Mesodermal cell (in vitro differentiated cells): ENCODE data around the gene MEIG1.
"Not testable (repeated sequence)": the region's sequence is repeated elsewhere in the genome, so short reads cannot be mapped to it uniquely, and the experiment has no call there.

ENCODE experiments used
- H3K27ac ChIP-seq: 2 replicates; pipeline ENCODE4 v1.7.0; 2013; ENCODE audit warnings: mild to moderate bottlenecking, low read depth, low read length, moderate library complexity; ENCODE audit not compliant: severe bottlenecking
- H3K36me3 ChIP-seq: 2 replicates; pipeline ENCODE4 v1.7.1; 2013; ENCODE audit warnings: mild to moderate bottlenecking, low read length, moderate library complexity; ENCODE audit not compliant: control insufficient read depth, insufficient read depth
- H3K4me1 ChIP-seq: one replicate; pipeline ENCODE4 v1.7.1; 2013; ENCODE audit warnings: mild to moderate bottlenecking, low read length; ENCODE audit not compliant: insufficient read depth, control insufficient read depth, poor library complexity, severe bottlenecking
- H3K4me3 ChIP-seq: 2 replicates; pipeline ENCODE4 v1.7.0; 2013; ENCODE audit warnings: low read length, control low read depth, mild to moderate bottlenecking; ENCODE audit not compliant: insufficient read depth, poor library complexity, severe bottlenecking; ENCODE audit errors: extremely low read depth
- H3K9me3 ChIP-seq: 2 replicates; pipeline ENCODE4 v1.7.1; 2013; ENCODE audit warnings: mild to moderate bottlenecking, low read length, moderate library complexity; ENCODE audit not compliant: control insufficient read depth
- WGBS, 2 experiments: methylation state at CpG; one replicate each; pipeline ENCODE4 v1.1.5; 2013; ENCODE audit warnings: missing lambda C conversion rate in 2 of 2; ENCODE audit not compliant: insufficient coverage in 2 of 2; 5-methylcytosine and 5-hydroxymethylcytosine counted together

MEIG1 gene

DNA sequence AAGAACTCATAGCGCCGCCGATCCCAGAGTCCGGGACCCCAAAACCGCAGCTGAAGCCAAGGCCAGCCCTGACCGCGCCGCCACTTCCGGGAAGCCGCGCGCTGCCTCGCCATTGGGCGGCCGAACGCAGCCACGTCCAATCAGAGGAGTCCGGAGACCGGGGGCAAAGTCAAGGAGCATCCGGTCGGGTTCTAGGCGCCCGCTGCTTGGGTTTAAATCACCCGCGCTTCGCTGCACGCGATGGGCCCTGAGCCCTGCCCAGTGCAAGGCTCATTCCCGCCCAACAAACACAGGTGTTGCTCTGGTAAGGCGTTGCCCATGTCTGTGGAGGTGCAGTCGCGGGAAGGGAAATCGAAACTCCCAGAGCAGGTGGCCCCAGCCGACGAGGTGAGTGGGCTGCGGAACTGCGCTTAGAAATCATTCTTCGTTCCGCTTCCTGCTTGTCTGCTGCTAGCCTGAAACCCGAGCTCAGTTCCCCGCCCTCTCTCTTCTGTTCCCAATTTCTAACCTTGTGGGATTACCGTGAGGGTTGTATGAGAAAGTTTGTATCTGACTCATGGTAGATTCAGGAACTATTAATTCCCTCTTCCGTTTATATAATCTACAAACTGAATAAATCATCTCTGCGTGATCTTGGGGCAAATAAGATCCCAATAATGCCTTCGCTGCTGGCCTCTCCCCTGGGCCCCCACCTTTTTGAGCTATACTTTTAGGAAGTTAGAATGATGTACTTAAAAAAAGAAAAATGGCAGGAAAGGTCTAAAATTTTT lies 5.0 kb upstream of the MEIG1 start, which contains the start of gene DCLRE1C:
Gene DCLRE1C (minus strand): TSS at position 96 of the 770 bp plus-strand sequence. CDS start 86 bp downstream, at position 10.
- 0 to 1% methylated on average over 32 to 36 of the region's 45 CpGs for WGBS, 2 experiments
- H3K27ac ChIP-seq: peak within 1 kb of the TSS; percentile 63
- peak within 1 kb of the TSS; percentile 72 for H3K4me3 ChIP-seq

DNA sequence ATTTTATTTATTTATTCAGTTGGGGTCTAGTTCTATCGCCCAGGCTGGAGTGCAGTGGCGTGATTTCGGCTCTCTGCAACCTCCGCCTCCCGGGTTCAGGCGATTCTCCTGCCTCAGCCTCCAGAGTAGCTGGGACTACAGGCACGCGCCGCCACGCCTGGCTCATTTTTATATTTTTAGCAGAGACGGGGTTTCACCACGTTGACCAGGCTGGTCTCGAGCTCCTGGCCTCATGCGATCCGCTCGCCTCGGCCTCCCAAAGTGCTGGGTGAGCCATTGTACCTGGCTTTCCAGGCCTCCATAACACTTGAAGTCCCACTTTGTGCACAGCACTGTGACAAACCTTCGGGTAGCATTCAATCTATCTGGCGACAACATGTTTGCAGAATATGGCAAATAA lies 4.3 kb upstream of the MEIG1 start:
- Histone ChIP-seq H3K4me1 (peaks cover 5% of the 10 kb centered on the region), H3K36me3 (peaks cover 4% of the 10 kb centered on the region), H3K4me3 (no peak overlapping the region), H3K27ac (no peak overlapping the region), H3K9me3 (no peaks in the 10 kb centered on the region)
- WGBS, 2 experiments: 91 to 97% methylated on average over 19 of the region's 19 CpGs

More for the DNA sequence above, 5.0 kb upstream of the MEIG1 start, which contains the start of gene DCLRE1C:
- Histone ChIP-seq H3K36me3 (peaks cover 11% of the 10 kb centered on the region), H3K9me3 (no peaks in the 10 kb centered on the region), H3K4me1 (peaks cover 5% of the 10 kb centered on the region)

DNA sequence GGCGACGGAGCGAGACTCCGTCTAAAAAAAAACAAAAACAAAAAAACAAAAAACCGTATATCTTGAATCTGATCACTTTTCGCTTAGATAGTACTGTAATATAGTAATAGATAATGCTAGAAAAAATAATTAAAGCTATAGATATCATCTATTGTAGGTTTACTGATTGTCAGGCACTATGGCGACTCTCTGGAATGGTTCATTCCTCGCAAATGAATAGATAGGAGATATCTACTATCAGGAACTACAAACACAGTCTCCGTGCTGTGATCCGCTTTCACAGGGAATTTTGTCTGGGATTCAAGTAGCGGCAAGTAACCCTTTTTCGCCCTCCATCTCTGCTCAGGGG lies 342 bp upstream of the MEIG1 start:
- H3K27ac ChIP-seq: peak overlapping the region; percentile 98
- H3K4me3 ChIP-seq: peak overlapping the region; percentile 66
- no peaks in the 10 kb centered on the region for H3K4me1 ChIP-seq
- H3K36me3 ChIP-seq: no peaks in the 10 kb centered on the region
- 22 to 36% methylated on average over 5 to 6 of the region's 12 CpGs for WGBS, 2 experiments
- H3K9me3 ChIP-seq: no peaks in the 10 kb centered on the region

DNA sequence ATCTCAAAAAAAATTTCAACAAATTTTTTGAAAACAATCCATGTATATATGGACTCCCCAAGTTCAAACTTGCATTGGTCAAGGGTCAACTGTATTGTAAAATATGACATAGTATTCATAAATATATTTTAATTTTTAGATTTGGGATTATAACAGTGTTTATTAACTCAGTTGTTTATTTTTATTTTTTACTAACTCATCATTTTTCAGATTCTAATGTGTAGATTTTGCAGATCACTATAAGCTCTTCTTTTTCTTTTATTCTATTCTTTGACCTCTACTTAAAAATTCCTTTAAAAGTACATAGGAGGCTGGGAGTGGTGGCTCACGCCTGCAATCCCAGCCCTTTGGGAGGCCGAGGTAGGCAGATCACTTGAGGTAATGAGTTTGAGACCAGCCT lies 8.7 kb downstream of the MEIG1 start:
- Histone ChIP-seq H3K4me3 (no peak overlapping the region), H3K36me3 (no peaks in the 10 kb centered on the region)
- 100% methylated on average over 1 of the region's 2 CpGs for WGBS, 2 experiments

DNA sequence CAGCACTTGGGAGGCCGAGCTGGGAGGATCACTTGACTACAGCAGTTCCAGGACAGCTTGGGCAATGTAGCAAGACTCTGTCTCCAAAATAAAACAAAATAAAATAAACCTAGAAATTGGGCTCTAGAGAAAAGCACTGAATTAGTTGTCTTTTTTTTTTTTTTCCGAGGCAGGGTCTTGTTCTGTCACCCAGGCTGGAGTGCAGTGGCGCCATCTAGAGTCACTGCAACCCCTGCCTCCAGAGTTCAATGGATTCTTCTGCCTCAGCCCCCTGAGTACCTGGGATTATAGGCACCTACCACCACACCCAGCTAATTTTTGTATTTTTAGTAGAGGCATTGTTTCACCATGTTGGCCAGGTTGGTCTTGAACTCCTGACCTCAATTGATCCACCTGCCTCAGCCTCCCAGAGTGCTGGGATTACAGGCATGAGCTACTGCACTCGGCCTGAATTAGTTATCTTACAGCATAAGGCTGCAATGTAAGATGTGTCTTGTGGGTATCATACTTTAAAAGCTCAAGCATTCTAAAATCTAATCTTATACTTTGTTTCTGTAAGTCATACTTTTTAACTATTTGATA lies 12.8 kb downstream of the MEIG1 start:
- no peaks in the 10 kb centered on the region for H3K36me3 ChIP-seq
- no peak overlapping the region for H3K27ac ChIP-seq
- H3K9me3 ChIP-seq: no peaks in the 10 kb centered on the region
- H3K4me3 ChIP-seq: no peak overlapping the region
- 20 to 100% methylated on average over 1 of the region's 4 CpGs for WGBS, 2 experiments
- H3K4me1 ChIP-seq: no peaks in the 10 kb centered on the region

More for the DNA sequence above, 8.7 kb downstream of the MEIG1 start:
- H3K9me3 ChIP-seq: no peaks in the 10 kb centered on the region
- no peaks in the 10 kb centered on the region for H3K4me1 ChIP-seq
- no peak overlapping the region for H3K27ac ChIP-seq

DNA sequence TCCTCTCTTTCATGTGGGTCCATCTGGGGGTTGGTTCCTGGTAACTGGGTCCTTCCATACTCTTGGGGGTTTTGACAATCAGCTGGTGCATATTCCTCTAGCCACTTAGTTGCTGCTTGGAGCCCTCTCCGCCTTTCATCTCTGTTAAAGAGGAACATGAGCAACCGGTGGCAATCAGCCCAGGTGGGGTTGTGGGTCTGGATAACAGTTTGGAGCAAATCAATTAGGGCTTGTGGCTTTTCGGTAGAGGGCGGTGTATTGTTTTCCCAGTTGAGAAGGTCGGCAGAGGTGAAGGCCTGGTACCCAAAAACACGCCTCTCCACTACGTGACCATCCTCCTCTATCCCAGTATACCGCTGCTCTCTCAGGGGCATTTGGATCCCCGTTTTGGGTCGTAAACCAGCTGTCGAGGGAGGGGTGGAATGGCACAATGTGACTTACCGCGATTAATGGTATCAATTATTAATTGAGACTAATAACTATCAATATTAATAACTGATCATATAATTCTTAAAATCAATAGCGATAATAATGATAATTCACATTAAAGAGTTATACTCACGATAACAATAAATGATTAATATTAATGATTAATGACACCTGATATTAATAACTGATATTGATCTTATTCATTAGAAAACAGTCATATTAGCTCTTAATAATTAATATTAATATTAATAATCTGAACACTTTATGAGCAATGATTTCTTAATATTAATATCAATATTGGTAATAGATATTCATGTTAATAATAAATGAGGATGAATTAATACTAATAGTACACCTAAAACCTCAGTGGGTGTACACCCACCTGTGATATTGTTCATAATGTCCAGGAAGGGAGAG lies 15.2 kb downstream of the MEIG1 start:
- WGBS, 2 experiments: 50 to 86% methylated on average over 1 to 2 of the region's 15 CpGs
- H3K4me1 ChIP-seq, H3K27ac ChIP-seq, H3K9me3 ChIP-seq, H3K4me3 ChIP-seq, H3K36me3 ChIP-seq: not testable (repeated sequence)

DNA sequence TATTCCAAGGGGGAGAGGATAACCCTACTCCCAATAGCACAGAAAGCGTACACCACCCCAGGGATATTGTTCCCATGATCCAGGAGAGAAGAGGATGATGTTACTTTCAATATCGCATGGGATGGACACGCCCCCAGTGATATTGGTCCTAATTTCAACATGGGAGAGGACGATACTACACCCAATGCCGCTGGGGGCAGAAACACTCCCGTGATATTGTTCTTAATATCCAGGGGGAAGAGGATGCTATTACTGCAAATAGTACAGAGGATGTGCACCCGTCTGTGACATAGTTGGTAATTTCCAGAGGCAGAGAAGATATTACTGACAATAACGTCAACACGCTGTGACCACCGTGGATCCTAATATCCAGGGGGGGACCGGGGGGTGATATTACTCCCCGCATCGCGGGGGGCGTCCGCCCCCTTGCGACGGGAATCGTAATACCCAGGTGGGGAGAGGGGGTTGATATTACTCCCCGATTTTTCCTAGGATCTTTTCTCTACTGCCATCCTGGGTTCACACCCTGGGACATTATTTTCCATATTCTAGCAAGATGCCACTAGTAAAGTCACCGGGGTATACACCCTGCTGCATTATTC lies 16.6 kb downstream of the MEIG1 start:
- H3K36me3 ChIP-seq: no peaks in the 10 kb centered on the region
- WGBS, 2 experiments: 67% methylated on average over 8 to 9 of the region's 21 CpGs
- no peaks in the 10 kb centered on the region for H3K4me1 ChIP-seq
- no peak overlapping the region for H3K4me3 ChIP-seq
- H3K27ac ChIP-seq: no peak overlapping the region
- no peaks in the 10 kb centered on the region for H3K9me3 ChIP-seq

DNA sequence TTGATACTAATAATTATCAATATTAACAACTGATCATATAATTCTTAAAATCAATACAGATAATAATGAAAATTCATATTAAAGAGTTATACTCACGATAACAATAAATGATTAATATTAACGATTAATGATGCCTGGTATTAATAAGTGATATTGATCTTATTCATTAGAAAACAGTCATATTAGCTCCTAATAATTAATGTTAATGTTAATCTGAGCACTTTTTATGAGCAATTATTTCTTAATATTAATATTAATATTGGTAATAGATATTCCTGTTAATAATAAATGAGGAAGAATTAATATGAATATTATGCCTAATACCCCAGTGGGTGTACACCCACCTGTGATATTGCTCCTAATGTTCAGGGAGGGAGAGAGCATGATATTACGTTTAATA lies 23.6 kb downstream of the MEIG1 start:
- no peak overlapping the region for H3K4me3 ChIP-seq
- 50 to 100% methylated on average over 1 of the region's 3 CpGs for WGBS, 2 experiments
- H3K27ac ChIP-seq: no peak overlapping the region
- H3K9me3 ChIP-seq: no peaks in the 10 kb centered on the region
- no peaks in the 10 kb centered on the region for H3K4me1 ChIP-seq
- no peaks in the 10 kb centered on the region for H3K36me3 ChIP-seq

DNA sequence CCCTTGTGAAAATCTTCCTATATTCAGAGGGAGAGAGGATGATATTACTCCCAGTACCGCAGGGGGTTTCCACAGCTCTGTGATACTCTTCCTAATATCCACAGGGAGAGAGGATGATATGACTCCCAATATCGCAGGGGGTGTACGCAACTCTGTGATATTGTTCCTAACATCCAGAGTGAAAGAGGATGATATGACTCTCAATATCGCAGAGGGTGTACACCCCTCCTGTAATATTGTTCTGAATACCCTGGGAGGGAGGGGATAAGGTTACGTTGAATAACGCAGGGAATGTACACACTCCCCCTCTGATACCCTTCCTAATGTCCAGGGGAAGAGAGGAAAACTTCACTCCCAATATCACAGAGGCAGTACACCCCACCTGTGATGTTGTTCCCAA lies 30.4 kb downstream of the MEIG1 start:
- H3K9me3 ChIP-seq, H3K36me3 ChIP-seq, H3K4me1 ChIP-seq, H3K4me3 ChIP-seq, H3K27ac ChIP-seq: not testable (repeated sequence)
- WGBS, 2 experiments: no CpG with 5 or more reads among the region's 6 CpGs

DNA sequence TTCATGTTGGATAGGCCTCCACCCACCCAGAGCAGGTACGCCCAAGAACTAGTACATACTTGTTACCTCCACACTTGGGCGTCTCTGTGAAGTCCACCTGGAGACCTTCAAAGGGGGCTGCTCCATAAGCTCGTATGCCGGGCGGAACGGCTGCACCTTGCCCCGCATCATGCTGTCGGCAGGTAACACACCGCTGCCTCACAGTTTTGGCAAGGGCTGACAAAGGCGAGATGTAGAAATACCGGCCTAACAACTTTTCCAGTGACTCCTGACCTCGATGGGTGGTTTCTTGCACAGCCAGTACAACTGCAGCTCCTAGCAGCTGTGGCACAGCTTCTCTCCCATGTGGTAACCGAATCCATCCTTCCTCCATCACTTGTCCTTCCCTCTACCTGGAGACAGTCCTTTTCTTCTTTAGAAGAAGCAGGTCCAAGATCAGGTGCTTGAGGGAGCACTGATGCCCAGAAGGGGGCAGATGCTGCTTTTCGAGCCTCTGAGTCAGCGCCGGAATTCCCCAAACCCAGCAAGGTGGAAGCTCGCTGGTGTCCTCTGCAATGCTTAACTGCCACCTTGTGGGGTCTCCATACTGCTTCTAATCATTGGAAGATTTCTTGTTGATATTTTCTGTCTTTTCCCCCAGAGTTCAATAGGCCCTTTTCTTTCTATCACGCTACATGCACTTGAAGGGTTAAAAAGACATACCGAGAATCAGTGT lies 32.0 kb downstream of the MEIG1 start:
- H3K4me3 ChIP-seq, H3K36me3 ChIP-seq, H3K4me1 ChIP-seq, H3K27ac ChIP-seq, H3K9me3 ChIP-seq: not testable (repeated sequence)
- WGBS, 2 experiments: 68 to 72% methylated on average over 9 to 14 of the region's 19 CpGs
